K562 (cell line): Measurements from ENCODE around the gene LMAN1. TPM values are rescaled to one million over a fixed set of nuclear protein-coding genes. Genes with fewer than 3 reads are reported as not detected.

Experiments used
- polyA plus RNA-seq, 8 experiments: library from polyadenylated mRNA; depleted of rRNA in 4 of 8; stranded (reverse) in 5 of 8; unstranded in 3 of 8; fragments of >200 nt; fragmentation: Nextera tagmentation in 2 of 8; fragmentation: Illumina TruSeq in 1 of 8; extraction: Ambion mirVana in 2 of 8; extraction: Trizol in 1 of 8; gene quantifications; 2 replicates each; pipeline versions ENCODE4 v1.2.1 to v1.2.3, GENCODE V29; 2011 to 2014; ENCODE audit warnings: inconsistent platforms in 1 of 8, missing spikeins in 1 of 8
- total RNA-seq, 7 experiments: library from RNA; depleted of rRNA in 6 of 7; stranded (reverse); fragments of >200 nt in 6 of 7; fragmentation: Illumina TruSeq in 2 of 7; extraction: Trizol in 2 of 7; gene quantifications; 2 replicates each; pipeline versions ENCODE4 v1.2.1 to v1.2.3, GENCODE V29; 2011 to 2021; ENCODE audit warnings: low replicate concordance in 1 of 7

LMAN1 gene
- total and polyA plus RNA-seq, 9 of the 15 experiments (the other 6 are each of a cell fraction or from before 2014, with no cell fraction given): 18.8 to 108 (median 71.2) TPM

Other genes with a start within 250 kb of the LMAN1 start
- 36.1 and 36.5 TPM in 2 replicates for gene SEC11C, start 219.4 kb downstream of the LMAN1 start, total RNA-seq (2014; rRNA removed)
- 57.6 and 59.5 TPM in 2 replicates for gene SEC11C, start 219.4 kb downstream of the LMAN1 start, total RNA-seq (2014; rRNA removed; fragmentation: Illumina TruSeq; extraction: Trizol)
- gene SEC11C, start 219.4 kb downstream of the LMAN1 start, total RNA-seq (2015; rRNA removed; fragmentation: Illumina TruSeq; extraction: Trizol): 65.4 and 71.3 TPM in 2 replicates
- 27.9 and 28.7 TPM in 2 replicates for gene SEC11C, start 219.4 kb downstream of the LMAN1 start, total RNA-seq (2021)
- gene SEC11C, start 219.4 kb downstream of the LMAN1 start, polyA plus RNA-seq (2011; rRNA removed): 16.7 and 32.8 TPM in 2 replicates
- gene SEC11C, start 219.4 kb downstream of the LMAN1 start, polyA plus RNA-seq (2014; fragmentation: Illumina TruSeq; extraction: Trizol): 30.8 and 39.4 TPM in 2 replicates
- gene SEC11C, start 219.4 kb downstream of the LMAN1 start, polyA plus RNA-seq (2014; fragmentation: Nextera tagmentation; extraction: Ambion mirVana): 10 to 100 TPM; 22.0 to 29.6 TPM
- 54.3 and 55.0 TPM in 2 replicates for gene SEC11C, start 219.4 kb downstream of the LMAN1 start, polyA plus RNA-seq (2014; rRNA removed)
- not detected in 2 replicates for gene GRP, start 139.1 kb downstream of the LMAN1 start, total RNA-seq (2014; rRNA removed)
- gene GRP, start 139.1 kb downstream of the LMAN1 start, total RNA-seq (2014; rRNA removed; fragmentation: Illumina TruSeq; extraction: Trizol): not detected in 2 replicates
- not detected in 2 replicates for gene GRP, start 139.1 kb downstream of the LMAN1 start, total RNA-seq (2015; rRNA removed; fragmentation: Illumina TruSeq; extraction: Trizol)
- not detected in 2 replicates for gene GRP, start 139.1 kb downstream of the LMAN1 start, total RNA-seq (2021)
- not detected in 2 replicates for gene GRP, start 139.1 kb downstream of the LMAN1 start, polyA plus RNA-seq (2011; rRNA removed)
- gene GRP, start 139.1 kb downstream of the LMAN1 start, polyA plus RNA-seq (2014; fragmentation: Illumina TruSeq; extraction: Trizol): not detected in 2 replicates
- gene GRP, start 139.1 kb downstream of the LMAN1 start, polyA plus RNA-seq (2014; fragmentation: Nextera tagmentation; extraction: Ambion mirVana): under 1 TPM in 1 of 2 experiments, not detected in 1; 0.07 TPM
- not detected in 2 replicates for gene GRP, start 139.1 kb downstream of the LMAN1 start, polyA plus RNA-seq (2014; rRNA removed)
- not detected in 2 replicates for gene RAX, start 85.8 kb downstream of the LMAN1 start, total RNA-seq (2014; rRNA removed)
- not detected in 2 replicates for gene RAX, start 85.8 kb downstream of the LMAN1 start, total RNA-seq (2014; rRNA removed; fragmentation: Illumina TruSeq; extraction: Trizol)
- not detected in 2 replicates for gene RAX, start 85.8 kb downstream of the LMAN1 start, total RNA-seq (2015; rRNA removed; fragmentation: Illumina TruSeq; extraction: Trizol)
- gene RAX, start 85.8 kb downstream of the LMAN1 start, total RNA-seq (2021): not detected in 2 replicates
- not detected in 2 replicates for gene RAX, start 85.8 kb downstream of the LMAN1 start, polyA plus RNA-seq (2011; rRNA removed)
- gene RAX, start 85.8 kb downstream of the LMAN1 start, polyA plus RNA-seq (2014; fragmentation: Illumina TruSeq; extraction: Trizol): not detected in 2 replicates
- not detected for gene RAX, start 85.8 kb downstream of the LMAN1 start, polyA plus RNA-seq (2014; fragmentation: Nextera tagmentation; extraction: Ambion mirVana)
- gene RAX, start 85.8 kb downstream of the LMAN1 start, polyA plus RNA-seq (2014; rRNA removed): not detected in 2 replicates
- gene CPLX4, start 40.6 kb downstream of the LMAN1 start, total RNA-seq (2014; rRNA removed): not detected in 2 replicates
- gene CPLX4, start 40.6 kb downstream of the LMAN1 start, total RNA-seq (2014; rRNA removed; fragmentation: Illumina TruSeq; extraction: Trizol): not detected in 2 replicates
- gene CPLX4, start 40.6 kb downstream of the LMAN1 start, total RNA-seq (2015; rRNA removed; fragmentation: Illumina TruSeq; extraction: Trizol): not detected in 2 replicates
- gene CPLX4, start 40.6 kb downstream of the LMAN1 start, total RNA-seq (2021): not detected in 2 replicates
- gene CPLX4, start 40.6 kb downstream of the LMAN1 start, polyA plus RNA-seq (2011; rRNA removed): not detected in 2 replicates
- gene CPLX4, start 40.6 kb downstream of the LMAN1 start, polyA plus RNA-seq (2014; fragmentation: Illumina TruSeq; extraction: Trizol): not detected in 2 replicates
- gene CPLX4, start 40.6 kb downstream of the LMAN1 start, polyA plus RNA-seq (2014; fragmentation: Nextera tagmentation; extraction: Ambion mirVana): not detected
- gene CPLX4, start 40.6 kb downstream of the LMAN1 start, polyA plus RNA-seq (2014; rRNA removed): not detected in 2 replicates